ENCODE data around the gene GRHL1. TPM values are rescaled to one million over a fixed set of nuclear protein-coding genes. Genes with fewer than 3 reads are reported as not detected.

GRHL1 gene
- total and polyA plus RNA-seq, 10 donors, result 0.20 to 3.0 (median 1.2) TPM

GRCh38 chr2:10034333-10035052 is 83.0 kb downstream of the GRHL1 start:
- no peak for DNase-seq
- WGBS, 5 donors, result 76 to 84% (median 78%) methylated on average over 12 of the region's 12 CpGs
- Histone ChIP-seq H3K36me3 (no peaks in the 10 kb centered on the region), H3K9me3 (no peaks in the 10 kb centered on the region), H3K4me1 (peaks cover 30 to 91% (median 54%) of the 10 kb centered on the region in 6 donors), H3K27ac (peak overlapping the region in 3 of 8 donors; percentile 42 to 78 (median 75)), H3K27me3 (replicated peaks in 1 of 7) (no peaks in the 10 kb centered on the region), H3K4me3 (no peak overlapping the region)
- no peak for TF ChIP-seq POLR2AphosphoS5 (IDR thresholded peaks at IDR 0.05)
- TF ChIP-seq POLR2A (IDR thresholded peaks at IDR 0.05), result no peak
- intact Hi-C loops (cut with DNase I; ENCODE audit: low total_unique reads), result no loop called here

DNA sequence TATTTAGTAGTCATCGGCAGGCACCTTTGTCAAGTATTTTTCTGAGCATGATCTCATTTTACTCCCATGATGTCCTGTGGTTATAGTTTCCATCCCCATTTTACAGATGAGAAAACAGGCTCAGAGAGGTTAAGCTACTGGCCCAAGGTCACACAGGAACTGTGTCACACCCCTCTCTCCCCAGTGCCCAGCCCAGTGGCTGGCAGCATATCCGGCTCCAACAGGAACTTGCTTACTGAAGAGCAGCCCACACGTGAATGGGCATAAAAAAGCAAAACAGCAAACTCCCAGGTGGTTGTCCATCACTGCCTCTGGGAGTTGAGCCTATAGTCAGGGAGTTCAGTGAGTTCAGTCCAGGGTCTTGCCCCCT is 83.5 kb downstream of the GRHL1 start:
- no peak for TF ChIP-seq POLR2A (IDR thresholded peaks at IDR 0.05)
- TF ChIP-seq POLR2AphosphoS5 (IDR thresholded peaks at IDR 0.05), result no peak
- TF ChIP-seq, protein P1, sequence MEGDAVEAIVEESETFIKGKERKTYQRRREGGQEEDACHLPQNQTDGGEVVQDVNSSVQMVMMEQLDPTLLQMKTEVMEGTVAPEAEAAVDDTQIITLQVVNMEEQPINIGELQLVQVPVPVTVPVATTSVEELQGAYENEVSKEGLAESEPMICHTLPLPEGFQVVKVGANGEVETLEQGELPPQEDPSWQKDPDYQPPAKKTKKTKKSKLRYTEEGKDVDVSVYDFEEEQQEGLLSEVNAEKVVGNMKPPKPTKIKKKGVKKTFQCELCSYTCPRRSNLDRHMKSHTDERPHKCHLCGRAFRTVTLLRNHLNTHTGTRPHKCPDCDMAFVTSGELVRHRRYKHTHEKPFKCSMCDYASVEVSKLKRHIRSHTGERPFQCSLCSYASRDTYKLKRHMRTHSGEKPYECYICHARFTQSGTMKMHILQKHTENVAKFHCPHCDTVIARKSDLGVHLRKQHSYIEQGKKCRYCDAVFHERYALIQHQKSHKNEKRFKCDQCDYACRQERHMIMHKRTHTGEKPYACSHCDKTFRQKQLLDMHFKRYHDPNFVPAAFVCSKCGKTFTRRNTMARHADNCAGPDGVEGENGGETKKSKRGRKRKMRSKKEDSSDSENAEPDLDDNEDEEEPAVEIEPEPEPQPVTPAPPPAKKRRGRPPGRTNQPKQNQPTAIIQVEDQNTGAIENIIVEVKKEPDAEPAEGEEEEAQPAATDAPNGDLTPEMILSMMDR (IDR thresholded peaks at IDR 0.05 in 8 of 11, conservative IDR thresholded peaks at IDR 0.05 in 3 of 11), result no peak
- H3K27ac ChIP-seq, result peak overlapping the region in 3 of 8 donors; percentile 71 to 78 (median 75)

DNA sequence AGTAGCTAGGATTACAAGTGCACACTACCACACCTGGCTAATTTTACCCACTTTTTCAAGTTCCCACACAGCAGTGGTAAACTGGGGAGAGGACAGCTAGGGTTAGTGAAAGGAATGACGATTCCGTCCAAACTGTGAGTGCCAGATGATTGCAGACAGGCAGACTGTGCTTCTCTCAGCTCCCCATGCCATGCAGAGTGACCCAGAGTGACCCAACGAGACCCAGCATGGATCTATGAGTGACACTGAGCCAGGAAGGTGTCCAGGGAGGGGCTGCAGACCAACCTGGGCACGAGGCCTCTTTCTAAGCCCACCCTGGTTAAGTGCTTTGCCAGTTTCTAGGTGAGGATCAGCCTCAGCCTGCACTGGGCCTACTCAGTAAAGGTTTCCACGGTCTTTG is 84.1 kb downstream of the GRHL1 start:
- H3K36me3 ChIP-seq, result no peaks in the 10 kb centered on the region
- TF ChIP-seq POLR2AphosphoS5 (IDR thresholded peaks at IDR 0.05), result no peak
- TF ChIP-seq POLR2A (IDR thresholded peaks at IDR 0.05), result no peak
- TF ChIP-seq, protein P1 (IDR thresholded peaks at IDR 0.05 in 8 of 11, conservative IDR thresholded peaks at IDR 0.05 in 3 of 11), result no peak
- H3K9me3 ChIP-seq, result no peaks in the 10 kb centered on the region
- no peak overlapping the region for H3K4me3 ChIP-seq
- intact Hi-C loops (cut with DNase I; ENCODE audit: low total_unique reads), result no loop called here
- H3K27ac ChIP-seq, result peak overlapping the region in 7 of 8 donors; percentile 20 to 82 (median 71)
- peaks cover 31 to 91% (median 54%) of the 10 kb centered on the region in 6 donors for H3K4me1 ChIP-seq
- no peak for DNase-seq
- no peaks in the 10 kb centered on the region for H3K27me3 ChIP-seq (replicated peaks in 1 of 7)
- WGBS, 5 donors, result 38 to 70% (median 54%) methylated on average over 5 of the region's 5 CpGs

More for the DNA sequence above, 83.5 kb downstream of the GRHL1 start:
- peaks cover 28 to 91% (median 54%) of the 10 kb centered on the region in 6 donors for H3K4me1 ChIP-seq
- no peaks in the 10 kb centered on the region for H3K27me3 ChIP-seq (replicated peaks in 1 of 7)
- intact Hi-C loops (cut with DNase I; ENCODE audit: low total_unique reads), result no loop called here
- no peak for DNase-seq
- 41 to 60% (median 46%) methylated on average over 3 of the region's 3 CpGs for WGBS, 5 donors
- no peaks in the 10 kb centered on the region for H3K36me3 ChIP-seq
- H3K9me3 ChIP-seq, result no peaks in the 10 kb centered on the region
- H3K4me3 ChIP-seq, result no peak overlapping the region

DNA sequence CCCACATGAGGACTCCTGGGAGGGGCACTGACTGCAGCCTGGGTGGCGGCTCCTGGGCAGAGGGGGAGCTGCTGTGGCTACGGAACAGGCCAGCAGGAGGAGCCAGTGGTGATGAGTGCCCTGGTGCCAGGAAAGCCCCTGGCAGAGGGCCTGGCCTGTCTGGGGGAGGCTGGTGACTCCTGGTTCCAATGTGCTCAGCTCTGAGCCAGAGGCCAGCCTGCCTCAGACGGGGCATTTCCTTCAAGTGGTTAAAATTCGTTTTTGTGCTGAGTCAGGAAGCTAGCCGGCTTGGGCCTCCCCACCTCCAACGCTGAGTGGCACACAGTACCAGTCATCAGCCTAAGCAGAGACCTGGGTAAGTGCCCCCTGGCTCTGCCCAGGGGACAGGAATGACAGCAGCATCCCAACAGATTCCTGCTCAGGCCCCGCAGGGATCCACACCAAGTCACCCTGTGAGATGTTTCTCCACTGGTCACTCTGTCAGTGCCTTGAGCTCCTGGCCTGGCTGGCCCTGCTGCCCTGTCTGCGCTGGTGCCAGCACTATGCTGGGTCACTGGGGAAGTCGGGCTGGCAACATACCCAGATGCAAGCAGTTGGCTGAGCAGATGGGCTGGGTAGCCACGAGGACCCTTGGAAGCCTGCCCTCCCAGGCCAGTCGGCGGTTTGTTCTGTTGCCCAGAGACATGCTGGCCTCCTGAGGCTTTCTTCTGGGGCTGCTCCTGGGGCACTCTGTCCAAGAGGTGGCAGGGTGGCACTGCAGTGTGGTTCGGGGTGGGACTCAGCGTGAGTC is 84.8 kb downstream of the GRHL1 start:
- no peak overlapping the region for H3K4me3 ChIP-seq
- H3K27me3 ChIP-seq (replicated peaks in 1 of 7), result no peaks in the 10 kb centered on the region
- H3K27ac ChIP-seq, result peak overlapping the region; percentile 20 to 82 (median 62)
- H3K4me1 ChIP-seq, result peaks cover 35 to 91% (median 56%) of the 10 kb centered on the region in 6 donors
- no peak for DNase-seq
- no peaks in the 10 kb centered on the region for H3K36me3 ChIP-seq
- TF ChIP-seq, protein P1 (IDR thresholded peaks at IDR 0.05 in 8 of 11, conservative IDR thresholded peaks at IDR 0.05 in 3 of 11), result peak in 9 of 11 experiments; percentile 22 to 70 (median 61)
- TF ChIP-seq POLR2AphosphoS5 (IDR thresholded peaks at IDR 0.05) (peak; percentile 59 to 75 (median 64)), POLR2A (IDR thresholded peaks at IDR 0.05) (no peak)
- H3K9me3 ChIP-seq, result no peaks in the 10 kb centered on the region
- intact Hi-C loops (cut with DNase I; ENCODE audit: low total_unique reads), result no loop called here
- 31 to 41% (median 32%) methylated on average over 13 to 14 of the region's 14 CpGs for WGBS, 5 donors
